ENCODE results near the gene TRHDE.

GRCh38 chr12:72485017-72485701, 213.0 kb downstream of the TRHDE start:
- no peak for TF ChIP-seq POLR2A (IDR thresholded peaks at IDR 0.05; ENCODE audit: low read length)
- no peak for TF ChIP-seq GATA1 (IDR thresholded peaks at IDR 0.05; ENCODE audit: low read depth, low read length)
